Vagina (tissue), 2 donors: ENCODE data around the gene ADAMTSL1.

Experiments
- CTCF ChIP-seq, 3 experiments: fragments of 450-650 bp in 2 of 3; fragments of 200-600 bp in 1 of 3; sonication (generic) in 1 of 3; IDR thresholded peaks; one replicate each; pipeline ENCODE4 v1.5.1; 2017 to 2019; ENCODE audit warnings: antibody characterized with exemption in 3 of 3, mild to moderate bottlenecking in 2 of 3, moderate library complexity in 2 of 3
- POLR2AphosphoS5 ChIP-seq, 2 donors: sonication (generic); formaldehyde crosslinking; IDR thresholded peaks; one replicate each; pipeline ENCODE4 v1.9.0; 2017; ENCODE audit warnings: antibody characterized with exemption in 2 of 2, mild to moderate bottlenecking in 2 of 2, low read depth in 1 of 2; ENCODE audit not compliant: insufficient read depth in 1 of 2

DNA sequence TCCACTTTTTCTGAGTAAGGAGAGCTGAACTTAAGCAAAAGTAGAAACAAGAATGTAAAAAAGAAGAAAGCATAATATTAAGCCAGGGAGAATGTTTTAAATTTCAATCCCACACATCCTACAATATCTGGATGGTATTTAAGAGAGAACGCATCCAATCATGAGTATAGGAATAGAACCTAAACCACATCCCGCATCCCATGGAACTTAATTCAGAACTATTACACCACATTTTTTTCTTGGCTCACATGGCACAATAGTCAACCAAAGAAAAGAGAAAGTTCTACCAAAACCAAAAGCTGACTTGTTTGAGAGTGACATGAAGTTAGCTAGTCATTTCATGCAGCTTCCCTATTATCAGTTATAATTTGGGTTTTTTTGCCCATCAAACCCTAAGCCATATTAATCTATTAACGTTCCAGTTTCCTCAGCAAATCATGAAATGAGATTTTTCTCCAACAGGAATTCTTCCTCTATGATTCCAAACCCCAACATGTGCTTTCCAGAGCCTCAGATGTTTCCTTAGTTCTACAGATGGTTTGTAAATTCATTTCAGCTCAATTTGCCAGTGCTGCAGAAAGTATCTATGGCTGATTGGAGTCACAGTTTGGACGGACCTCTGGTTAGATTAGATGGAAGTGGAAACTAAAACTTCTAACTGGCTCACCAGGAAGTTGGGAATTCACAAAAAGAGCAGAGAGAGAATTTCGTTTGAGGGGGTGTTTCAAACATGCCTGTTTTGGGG, 22.5 kb downstream of the ADAMTSL1 start:
- TF ChIP-seq CTCF (IDR thresholded peaks at IDR 0.05) (no peak), POLR2AphosphoS5 (IDR thresholded peaks at IDR 0.05; ENCODE audit: insufficient read depth in 1 of 2, low read depth in 1 of 2) (no peak)
